Loucy (cell line): Measurements from ENCODE around the gene GFY.
A peak's percentile ranks its signal among the peaks of the same experiment; 100 is the strongest.

Source experiments
- H2AFZ ChIP-seq: fragments of 200-600 bp; sonication (generic); 2 replicates; pipeline ENCODE4 v1.6.0; 2016; ENCODE audit warnings: antibody characterized with exemption, mild to moderate bottlenecking, low read length, moderate library complexity
- H3F3A ChIP-seq: fragments of 200-600 bp; 2 replicates; pipeline ENCODE4 v1.6.0; 2016; ENCODE audit warnings: antibody characterized with exemption, low read depth, mild to moderate bottlenecking
- H3K27me3 ChIP-seq: fragments of 200-600 bp; sonication (generic); 2 replicates; pipeline ENCODE4 v1.6.1; 2014; ENCODE audit warnings: low read length, mild to moderate bottlenecking; ENCODE audit not compliant: insufficient read depth, poor library complexity, severe bottlenecking
- H3K36me3 ChIP-seq: fragments of 200-600 bp; sonication (generic); 2 replicates; pipeline ENCODE4 v1.6.1; 2016; ENCODE audit warnings: low read length; ENCODE audit not compliant: insufficient read depth
- H3K4me1 ChIP-seq: fragments of 200-600 bp; sonication (generic); 2 replicates; pipeline ENCODE4 v1.5.1; 2014; ENCODE audit warnings: low read length, mild to moderate bottlenecking; ENCODE audit not compliant: insufficient read depth, poor library complexity, severe bottlenecking
- H3K4me2 ChIP-seq: fragments of 200-600 bp; sonication (generic); 2 replicates; pipeline ENCODE4 v1.6.0; 2014; ENCODE audit warnings: antibody characterized with exemption, low read length, low read depth, mild to moderate bottlenecking; ENCODE audit not compliant: poor library complexity, severe bottlenecking
- H3K4me3 ChIP-seq: fragments of 200-600 bp; sonication (generic); 2 replicates; pipeline ENCODE4 v1.5.1; 2014; ENCODE audit warnings: low read length, mild to moderate bottlenecking, mixed read lengths; ENCODE audit not compliant: poor library complexity, severe bottlenecking
- H3K79me2 ChIP-seq: fragments of 200-600 bp; sonication (generic); 2 replicates; pipeline ENCODE4 v1.6.1; 2014; ENCODE audit warnings: low read length; ENCODE audit not compliant: insufficient read depth
- H3K9ac ChIP-seq: fragments of 200-600 bp; sonication (generic); 2 replicates; pipeline ENCODE4 v1.6.0; 2014; ENCODE audit warnings: mild to moderate bottlenecking, low read depth, low read length, moderate library complexity; ENCODE audit not compliant: poor library complexity, severe bottlenecking
- H3K9me2 ChIP-seq: fragments of 200-600 bp; sonication (generic); replicated peaks from 2 replicates; pipeline ENCODE4 v1.6.1; 2016; ENCODE audit warnings: low read depth, low read length, mixed read lengths
- H3K9me3 ChIP-seq: fragments of 200-600 bp; sonication (generic); 2 replicates; pipeline ENCODE4 v1.6.1; 2014; ENCODE audit warnings: mild to moderate bottlenecking, antibody characterized with exemption, low read length, low read depth; ENCODE audit not compliant: insufficient read depth
- H4K20me1 ChIP-seq: fragments of 200-600 bp; sonication (generic); 2 replicates; pipeline ENCODE4 v1.6.0; 2014; ENCODE audit warnings: antibody characterized with exemption, low read length, mild to moderate bottlenecking; ENCODE audit not compliant: insufficient read depth, poor library complexity, severe bottlenecking
- EZH2phosphoT487 ChIP-seq: fragments of 200-600 bp; IDR thresholded peaks from 2 replicates; pipeline ENCODE4 v1.6.1; 2018; ENCODE audit warnings: antibody characterized with exemption, mild to moderate bottlenecking, moderate library complexity, borderline replicate concordance
- TF ChIP-seq, protein P1 (sequence below): fragments of 200-600 bp; sonication (generic); conservative IDR thresholded peaks from 2 replicates; pipeline ENCODE4 v1.5.1; 2014; ENCODE audit warnings: mild to moderate bottlenecking, antibody characterized with exemption, low read length

Gene GFY

DNA sequence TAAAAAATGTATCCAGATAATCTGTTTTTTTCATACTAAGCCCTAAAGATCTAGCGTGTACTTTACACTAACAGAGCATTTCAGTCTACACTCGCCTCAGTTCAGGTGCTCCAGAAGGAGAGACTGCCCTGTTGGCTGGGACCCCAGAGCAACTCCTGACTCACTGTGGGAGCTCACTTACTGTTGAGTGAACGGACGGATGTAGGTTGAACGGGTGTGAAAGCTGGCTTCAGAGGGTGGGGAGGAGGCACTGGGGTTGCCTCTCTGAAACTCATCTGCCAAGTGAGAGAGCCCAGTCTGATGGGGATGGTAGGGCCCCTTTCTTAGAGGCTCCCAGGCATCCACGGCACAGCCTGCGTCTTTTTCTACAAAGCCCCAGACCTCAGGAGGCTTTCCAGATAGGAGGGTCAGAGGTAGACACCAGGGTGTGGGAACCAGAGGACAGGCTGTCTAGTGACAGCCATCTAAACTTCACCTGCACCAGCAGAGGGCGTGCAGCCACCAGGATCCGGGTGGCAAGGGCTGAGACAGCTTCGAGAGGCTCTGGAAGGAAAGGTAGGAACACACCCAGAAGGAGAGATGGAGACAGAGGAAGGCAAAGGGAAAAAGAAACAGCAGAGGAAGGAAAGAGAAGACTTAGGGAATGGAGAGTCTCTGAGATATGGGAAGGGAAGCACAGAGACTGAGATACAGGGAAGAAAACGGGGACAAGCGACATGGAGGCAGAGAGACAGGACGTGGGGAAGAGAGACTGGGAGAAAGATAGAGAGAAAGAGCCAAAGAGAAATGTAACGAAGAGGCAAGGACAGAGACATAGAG is 33.4 kb upstream of the GFY start:
- Histone ChIP-seq H3K9ac (peak overlapping the region; percentile 29), H3K9me2 (no peaks in the 10 kb centered on the region), H3K79me2 (no peaks in the 10 kb centered on the region), H3K4me1 (peaks cover 21% of the 10 kb centered on the region), H4K20me1 (no peaks in the 10 kb centered on the region), H2AFZ (peak overlapping the region; percentile 66), H3K4me2 (peak overlapping the region; percentile 49), H3K4me3 (peak overlapping the region; percentile 16), H3K36me3 (no peaks in the 10 kb centered on the region), H3F3A (no peaks in the 10 kb centered on the region; the same call in 1 of the 2 replicates), H3K9me3 (no peaks in the 10 kb centered on the region), H3K27me3 (no peaks in the 10 kb centered on the region)
- no peak for TF ChIP-seq EZH2phosphoT487
- TF ChIP-seq, protein P1, sequence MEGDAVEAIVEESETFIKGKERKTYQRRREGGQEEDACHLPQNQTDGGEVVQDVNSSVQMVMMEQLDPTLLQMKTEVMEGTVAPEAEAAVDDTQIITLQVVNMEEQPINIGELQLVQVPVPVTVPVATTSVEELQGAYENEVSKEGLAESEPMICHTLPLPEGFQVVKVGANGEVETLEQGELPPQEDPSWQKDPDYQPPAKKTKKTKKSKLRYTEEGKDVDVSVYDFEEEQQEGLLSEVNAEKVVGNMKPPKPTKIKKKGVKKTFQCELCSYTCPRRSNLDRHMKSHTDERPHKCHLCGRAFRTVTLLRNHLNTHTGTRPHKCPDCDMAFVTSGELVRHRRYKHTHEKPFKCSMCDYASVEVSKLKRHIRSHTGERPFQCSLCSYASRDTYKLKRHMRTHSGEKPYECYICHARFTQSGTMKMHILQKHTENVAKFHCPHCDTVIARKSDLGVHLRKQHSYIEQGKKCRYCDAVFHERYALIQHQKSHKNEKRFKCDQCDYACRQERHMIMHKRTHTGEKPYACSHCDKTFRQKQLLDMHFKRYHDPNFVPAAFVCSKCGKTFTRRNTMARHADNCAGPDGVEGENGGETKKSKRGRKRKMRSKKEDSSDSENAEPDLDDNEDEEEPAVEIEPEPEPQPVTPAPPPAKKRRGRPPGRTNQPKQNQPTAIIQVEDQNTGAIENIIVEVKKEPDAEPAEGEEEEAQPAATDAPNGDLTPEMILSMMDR, result peak; percentile 97

DNA sequence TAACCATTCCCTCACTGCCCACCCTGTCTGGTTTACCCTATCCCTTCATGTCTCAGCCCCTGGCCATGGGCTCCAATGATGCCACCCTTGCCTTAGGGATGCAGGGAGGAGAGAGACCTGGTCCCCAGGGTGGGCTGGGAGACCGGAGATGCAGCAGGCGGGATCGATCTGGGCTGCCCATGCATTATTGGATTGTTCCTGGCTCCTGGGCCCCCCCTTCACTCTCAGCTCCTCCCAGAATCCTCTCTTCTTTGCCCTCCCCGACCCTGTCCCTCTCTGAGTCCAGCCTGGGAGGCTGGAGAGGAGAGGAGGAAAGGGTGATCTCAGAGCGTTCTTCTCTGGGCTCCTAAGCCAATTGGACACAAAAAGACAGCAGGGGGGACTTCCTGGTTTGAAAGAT is 31.3 kb upstream of the GFY start:
- Histone ChIP-seq H3F3A (no peaks in the 10 kb centered on the region; the same call in 1 of the 2 replicates), H3K36me3 (no peaks in the 10 kb centered on the region), H3K4me2 (no peak overlapping the region), H3K79me2 (no peaks in the 10 kb centered on the region), H3K9ac (no peak overlapping the region), H4K20me1 (no peaks in the 10 kb centered on the region), H3K27me3 (no peaks in the 10 kb centered on the region), H3K9me3 (no peaks in the 10 kb centered on the region), H3K4me1 (peaks cover 42% of the 10 kb centered on the region), H2AFZ (no peak overlapping the region), H3K9me2 (no peaks in the 10 kb centered on the region), H3K4me3 (no peak overlapping the region)
- TF ChIP-seq, protein P1, result no peak
- no peak for TF ChIP-seq EZH2phosphoT487

DNA sequence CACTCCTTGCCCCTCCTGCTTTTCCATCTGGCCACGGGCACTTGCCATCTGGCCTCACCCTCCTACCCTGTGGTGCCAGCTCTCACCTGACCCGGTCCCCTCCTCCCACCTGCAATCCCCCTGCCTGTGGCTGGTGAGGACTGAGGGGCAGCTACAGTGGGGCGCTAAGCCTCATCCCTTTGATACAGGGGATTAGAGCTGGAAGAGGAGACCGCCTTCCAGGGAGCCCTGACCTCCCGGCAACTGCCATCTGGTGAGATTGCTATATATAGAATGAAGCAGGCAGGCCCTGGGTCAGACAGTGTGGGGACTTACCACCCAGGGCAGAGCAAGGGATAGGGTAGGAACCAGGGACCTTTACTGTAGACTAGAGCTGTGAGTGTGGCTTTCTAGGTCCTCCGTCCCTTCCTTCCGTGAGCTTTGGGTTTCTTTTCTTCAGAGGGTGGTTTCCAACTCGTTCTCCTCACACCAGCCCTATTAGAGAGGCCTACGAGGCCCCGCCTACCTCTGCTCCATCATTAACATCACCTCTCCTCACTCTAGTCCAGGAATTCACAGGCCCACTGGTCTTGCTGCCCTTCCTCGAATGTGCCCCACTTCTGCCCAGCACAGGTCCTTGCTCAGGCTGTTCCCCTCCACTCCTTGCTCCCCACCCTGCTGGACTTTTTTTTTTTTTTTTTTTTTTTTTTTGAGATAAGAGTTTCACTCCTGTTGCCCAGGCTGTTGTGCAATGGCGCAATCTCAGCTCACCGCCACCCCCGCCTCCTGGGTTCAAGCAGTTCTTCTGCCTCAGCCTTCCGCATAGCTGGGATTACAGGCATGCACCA is 29.4 kb upstream of the GFY start:
- no peaks in the 10 kb centered on the region for H3K79me2 ChIP-seq
- no peaks in the 10 kb centered on the region; the same call in 1 of the 2 replicates for H3F3A ChIP-seq
- no peaks in the 10 kb centered on the region for H3K27me3 ChIP-seq
- H4K20me1 ChIP-seq, result no peaks in the 10 kb centered on the region
- no peak overlapping the region for H3K9ac ChIP-seq
- H2AFZ ChIP-seq, result no peak overlapping the region
- no peaks in the 10 kb centered on the region for H3K9me3 ChIP-seq
- H3K9me2 ChIP-seq, result no peaks in the 10 kb centered on the region
- no peak overlapping the region for H3K4me2 ChIP-seq
- peaks cover 44% of the 10 kb centered on the region for H3K4me1 ChIP-seq
- no peak overlapping the region for H3K4me3 ChIP-seq
- TF ChIP-seq, protein P1, result no peak
- no peak for TF ChIP-seq EZH2phosphoT487
- no peaks in the 10 kb centered on the region for H3K36me3 ChIP-seq
